ENCODE results near the gene PCSK1N. TPM values are rescaled to one million over a fixed set of nuclear protein-coding genes. Genes with fewer than 3 reads are reported as not detected.

The PCSK1N gene
- total and polyA plus RNA-seq, 9 of the 15 experiments (the other 6 are each of a cell fraction or from before 2014, with no cell fraction given) = 0.07 to 0.55 (median 0.54) TPM; not detected in 6

GRCh38 chrX:48801280-48802088 is 33.9 kb downstream of the PCSK1N start, which contains the start of gene HDAC6 (continued):
- peak; percentile 30 for TF ChIP-seq TAF1 (IDR thresholded peaks at IDR 0.05; ENCODE audit: control insufficient read depth, extremely low read depth, insufficient read depth, low read length, severe bottlenecking)
- no peak for TF ChIP-seq PPARD (CRISPR knock-in tag; IDR thresholded peaks at IDR 0.05)
- TF ChIP-seq ZKSCAN1 (IDR thresholded peaks at IDR 0.05; ENCODE audit: low read depth, low read length) = peak; percentile 18; the same call in 1 of the 2 replicates
- TF ChIP-seq MXD1 (CRISPR knock-in tag; IDR thresholded peaks at IDR 0.05; ENCODE audit: borderline replicate concordance, poor library complexity, severe bottlenecking) = no peak
- peak; percentile 99 for TF ChIP-seq MTA1 (IDR thresholded peaks at IDR 0.05; ENCODE audit: borderline replicate concordance)
- no peak for TF ChIP-seq THRAP3 (IDR thresholded peaks at IDR 0.05; ENCODE audit: borderline replicate concordance)
- TF ChIP-seq CXXC5 (CRISPR knock-in tag; IDR thresholded peaks at IDR 0.05) = peak; percentile 90
- no peak for TF ChIP-seq TFE3 (CRISPR knock-in tag; IDR thresholded peaks at IDR 0.05)
- peak; percentile 89 for TF ChIP-seq MAX (CRISPR knock-in tag; IDR thresholded peaks at IDR 0.05)
- TF ChIP-seq UBTF (IDR thresholded peaks at IDR 0.05; ENCODE audit: borderline replicate concordance in 1 of 2, low read depth in 2 of 2, low read length in 2 of 2) = 0 out of 4 replicates have a peak, but pooled peaks of 1 of the 2 experiments have one; percentile 24
- peak; percentile 75 for TF ChIP-seq FOS (IDR thresholded peaks at IDR 0.05; ENCODE audit: extremely low read depth, insufficient read length)
- TF ChIP-seq KLF1 (tag; IDR thresholded peaks at IDR 0.05) = no peak
- TF ChIP-seq L3MBTL2 (IDR thresholded peaks at IDR 0.05) = peak; percentile 71; the same call in 1 of the 2 replicates
- peak in 1 of 2 experiments; percentile 90; a peak in 2 of 4 replicates for TF ChIP-seq HDAC1 (IDR thresholded peaks at IDR 0.05)
- no peak for TF ChIP-seq SPI1 (IDR thresholded peaks at IDR 0.05; ENCODE audit: borderline replicate concordance, low read depth, low read length)
- TF ChIP-seq ZNF282 (CRISPR knock-in tag; IDR thresholded peaks at IDR 0.05) = no peak
- no peak for TF ChIP-seq ZNF224 (CRISPR knock-in tag; IDR thresholded peaks at IDR 0.05)
- TF ChIP-seq TFAP4 (CRISPR knock-in tag; IDR thresholded peaks at IDR 0.05; ENCODE audit: borderline replicate concordance) = peak; percentile 100
- TF ChIP-seq ZBTB12 (CRISPR knock-in tag; IDR thresholded peaks at IDR 0.05) = peak; percentile 93
- peak; percentile 8; the same call in 1 of the 2 replicates for TF ChIP-seq SUPT5H (IDR thresholded peaks at IDR 0.05)

Measured in K562 (cell line).